UCSD-AML1 (cell line): Measurements from ENCODE around the gene ATG4B.
"Not testable (repeated sequence)": the region's sequence is repeated elsewhere in the genome, so short reads cannot be mapped to it uniquely, and the experiment has no call there.

Source experiments
- DNase-seq: peaks from one replicate; lab custom pipeline; 2025; ENCODE audit not compliant: unreplicated experiment; lab: John Stamatoyannopoulos, UW

The ATG4B gene

DNA sequence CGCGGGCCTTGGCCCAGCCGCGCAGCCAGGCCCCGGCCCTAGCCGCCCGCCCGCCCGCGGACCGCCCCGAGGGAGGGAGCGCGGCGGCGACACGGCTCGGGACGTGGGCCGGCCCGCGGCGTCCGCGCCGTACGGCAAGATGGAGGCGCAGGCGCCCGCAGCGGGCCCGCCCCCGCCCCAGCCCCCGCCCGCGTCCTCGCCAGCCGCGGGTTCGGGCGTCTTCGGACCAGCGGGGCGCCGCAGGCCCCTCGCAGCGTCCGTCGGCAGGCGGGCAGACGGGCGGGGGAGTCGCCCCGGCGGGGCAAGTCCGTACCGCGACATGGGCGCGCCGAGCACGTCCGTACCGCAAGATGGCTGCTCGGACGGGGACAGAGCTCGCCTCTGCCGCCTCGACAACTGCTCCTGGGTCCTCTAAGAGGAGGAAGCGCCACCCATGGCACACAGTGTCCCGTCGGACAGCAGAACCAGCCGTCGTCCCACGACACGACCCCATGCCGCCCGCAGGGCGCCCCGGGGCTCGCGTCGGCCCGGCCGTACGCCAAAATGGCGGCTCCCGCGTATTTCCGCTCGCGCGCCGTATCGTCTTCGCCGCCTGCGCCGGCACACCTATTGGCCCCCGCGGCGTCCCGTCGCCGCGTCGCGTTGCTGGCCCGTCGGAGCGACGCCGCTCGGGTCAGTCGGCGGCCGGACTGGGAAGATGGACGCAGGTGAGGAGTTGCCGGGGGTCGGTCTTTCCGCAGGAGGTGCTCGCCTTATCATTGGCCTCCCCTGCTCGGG, at the start of gene ATG4B, which contains the start of gene THAP4:
ATG4B (plus strand) TSS at position 676 of the 777 bp plus-strand sequence; CDS start at position 698, 22 bp downstream.
THAP4 (minus strand) TSS at position 141 of the 777 bp plus-strand sequence. CDS start 141 bp downstream, outside the sequence.
- DNase-seq: peak; percentile 88

DNA sequence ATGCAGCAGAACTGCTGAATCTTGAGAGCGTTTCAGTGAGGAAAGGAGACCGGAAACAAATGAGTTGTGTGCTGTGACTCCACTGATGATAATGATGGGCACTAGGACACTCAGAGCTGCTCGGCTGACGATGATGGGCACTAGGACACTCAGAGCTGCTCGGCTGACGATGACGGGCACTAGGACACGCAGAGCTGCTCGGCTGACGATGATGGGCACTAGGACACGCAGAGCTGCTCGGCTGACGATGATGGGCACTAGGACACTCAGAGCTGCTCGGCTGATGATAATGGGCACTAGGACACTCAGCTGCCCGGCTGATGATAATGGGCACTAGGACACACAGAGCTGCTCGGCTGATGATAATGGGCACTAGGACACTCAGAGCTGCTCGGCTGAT, 47.6 kb upstream of the ATG4B start:
- not testable (repeated sequence) for DNase-seq

DNA sequence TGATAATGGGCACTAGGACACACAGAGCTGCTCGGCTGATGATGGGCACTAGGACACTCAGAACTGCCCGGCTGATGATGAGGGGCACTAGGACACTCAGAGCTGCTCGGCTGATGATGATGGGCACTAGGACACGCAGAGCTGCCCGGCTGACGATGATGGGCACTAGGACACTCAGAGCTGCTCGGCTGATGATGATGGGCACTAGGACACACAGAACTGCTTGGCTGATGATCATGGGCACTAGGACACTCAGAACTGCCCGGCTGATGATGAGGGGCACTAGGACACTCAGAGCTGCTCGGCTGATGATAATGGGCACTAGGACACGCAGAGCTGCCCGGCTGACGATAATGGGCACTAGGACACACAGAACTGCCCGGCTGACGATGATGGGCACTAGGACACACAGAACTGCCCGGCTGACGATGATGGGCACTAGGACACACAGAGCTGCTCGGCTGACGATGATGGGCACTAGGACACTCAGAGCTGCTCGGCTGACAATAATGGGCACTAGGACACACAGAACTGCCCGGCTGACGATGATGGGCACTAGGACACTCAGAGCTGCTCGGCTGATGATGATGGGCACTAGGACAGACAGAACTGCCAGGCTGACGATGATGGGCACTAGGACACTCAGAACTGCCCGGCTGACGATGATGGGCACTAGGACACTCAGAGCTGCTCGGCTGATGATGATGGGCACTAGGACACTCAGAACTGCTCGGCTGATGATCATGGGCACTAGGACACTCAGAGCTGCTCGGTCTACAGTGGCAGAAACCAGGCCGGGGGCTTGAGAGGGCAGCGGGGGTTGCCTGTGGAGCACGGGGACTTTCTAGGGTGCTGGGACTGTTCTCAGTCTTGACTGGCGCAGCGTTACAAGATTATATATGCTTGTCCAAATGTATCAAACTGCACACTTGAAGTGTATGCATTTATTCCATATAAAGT, 46.7 kb upstream of the ATG4B start:
- DNase-seq: not testable (repeated sequence)

DNA sequence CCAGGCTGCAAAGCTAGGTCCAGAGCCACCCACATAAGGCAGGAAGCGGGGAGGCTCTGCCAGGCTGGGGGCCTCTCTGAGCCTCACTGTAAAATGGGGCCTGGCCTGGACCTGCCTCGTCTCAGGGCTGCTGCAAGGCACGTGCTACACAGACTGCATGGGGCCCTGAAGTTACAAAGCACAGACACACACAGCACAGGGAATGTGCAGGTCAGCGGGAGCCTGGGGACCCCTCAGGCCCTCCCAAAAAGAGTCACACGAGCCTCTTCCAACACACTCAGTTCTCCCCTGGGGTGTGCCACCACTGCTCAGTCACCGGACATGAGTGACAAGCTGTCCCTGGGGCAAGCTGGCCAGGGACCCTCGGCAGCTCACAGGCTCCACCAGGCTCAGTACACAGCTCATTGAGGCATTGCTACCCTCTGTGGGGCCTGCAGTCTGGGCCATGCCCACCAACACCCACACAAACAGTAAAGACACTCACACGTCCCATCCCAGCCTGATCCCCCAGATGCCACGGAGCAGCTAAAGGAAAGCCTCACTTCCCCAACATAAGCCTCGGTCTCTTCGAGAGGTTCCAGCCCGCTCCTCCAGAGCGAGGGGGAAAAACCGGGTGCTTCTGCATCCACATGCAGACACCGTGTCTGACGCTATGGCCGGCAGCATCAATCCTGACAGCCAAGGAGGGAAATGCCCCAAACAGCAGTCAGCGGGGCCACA, 45.2 kb upstream of the ATG4B start:
- no peak for DNase-seq

DNA sequence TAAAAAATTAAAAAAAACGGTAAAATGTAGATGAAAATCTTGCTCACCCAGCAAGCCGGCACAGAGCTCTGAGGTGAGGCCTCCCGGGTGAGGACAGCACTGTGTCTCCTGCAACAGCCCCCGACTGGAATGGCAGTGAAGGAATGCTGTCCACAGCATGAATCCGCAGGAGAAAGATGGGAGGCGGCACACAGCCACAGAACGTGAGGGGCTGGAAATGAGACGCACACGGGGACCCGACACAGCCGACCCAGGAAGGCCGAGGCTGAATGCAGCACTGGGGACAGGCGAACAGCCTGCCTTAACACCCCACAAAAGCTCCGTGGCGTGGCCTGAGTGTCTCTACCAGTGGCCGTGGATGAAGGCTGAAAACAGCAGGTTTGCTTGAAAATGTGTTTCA, 44.2 kb upstream of the ATG4B start:
- no peak for DNase-seq

DNA sequence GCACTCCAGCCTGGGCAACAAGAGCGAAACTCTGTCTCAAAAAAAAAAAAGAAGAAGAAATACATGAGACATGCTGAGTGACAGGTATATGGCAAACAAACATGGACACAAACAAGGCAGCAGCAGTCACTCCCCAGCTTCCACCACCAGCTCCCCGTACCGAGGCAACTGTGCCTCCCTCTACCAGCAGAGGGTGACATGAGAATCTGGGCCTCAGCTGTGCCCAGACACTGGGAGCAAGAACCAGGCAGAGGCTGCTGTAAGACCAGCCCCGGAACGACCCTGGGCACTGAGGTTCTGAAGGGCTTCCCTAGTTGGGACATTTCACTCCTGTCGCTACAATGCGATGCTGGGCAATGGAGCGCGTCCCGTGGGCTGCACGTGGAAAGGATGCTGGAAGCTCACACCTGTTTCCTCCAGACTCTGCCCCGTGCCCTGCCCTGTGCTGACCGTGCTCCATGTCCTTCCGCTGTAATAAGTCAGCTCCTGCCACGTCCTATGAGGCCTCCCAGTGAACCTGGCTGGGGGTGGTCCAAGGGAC, 41.8 kb upstream of the ATG4B start:
- DNase-seq: peak; percentile 30

DNA sequence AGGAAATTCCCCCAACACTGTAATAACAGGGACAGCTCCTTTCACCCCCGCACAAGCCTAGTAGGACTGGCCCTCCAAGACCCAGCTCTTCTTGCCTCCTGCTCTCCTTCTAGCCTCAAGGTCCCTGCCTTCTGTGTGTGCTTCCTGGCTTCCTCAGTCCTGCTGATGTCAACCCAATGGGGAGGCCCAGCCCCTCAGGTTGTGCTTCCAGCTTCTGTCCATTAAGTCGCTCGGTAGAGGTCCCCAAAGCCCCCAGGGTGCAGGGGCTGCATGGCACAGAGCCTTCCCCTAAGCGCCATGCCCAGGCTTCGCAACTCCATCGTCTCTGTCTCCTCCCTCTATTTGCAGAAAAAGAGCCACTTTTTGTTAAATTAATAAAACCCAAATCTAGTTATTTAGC, 39.9 kb upstream of the ATG4B start:
- no peak for DNase-seq

DNA sequence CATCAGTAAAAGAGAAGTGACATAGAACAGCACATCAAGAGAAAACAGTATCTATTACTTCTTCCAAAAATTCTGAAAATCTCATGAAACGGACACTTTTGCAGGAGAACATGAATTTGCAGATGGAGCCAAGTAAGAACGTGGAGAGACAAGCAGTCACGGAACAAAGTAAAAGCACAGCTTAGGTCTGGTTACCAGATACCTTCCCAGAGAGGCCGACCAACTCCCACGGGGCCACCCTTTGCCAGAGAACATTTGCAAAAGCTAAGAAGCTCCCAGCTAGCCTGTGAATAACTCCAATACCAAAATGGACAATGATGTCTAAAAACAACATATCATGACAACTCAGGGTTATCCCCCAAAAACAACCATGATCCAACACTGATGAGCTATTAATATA, 39.4 kb upstream of the ATG4B start:
- DNase-seq: no peak

DNA sequence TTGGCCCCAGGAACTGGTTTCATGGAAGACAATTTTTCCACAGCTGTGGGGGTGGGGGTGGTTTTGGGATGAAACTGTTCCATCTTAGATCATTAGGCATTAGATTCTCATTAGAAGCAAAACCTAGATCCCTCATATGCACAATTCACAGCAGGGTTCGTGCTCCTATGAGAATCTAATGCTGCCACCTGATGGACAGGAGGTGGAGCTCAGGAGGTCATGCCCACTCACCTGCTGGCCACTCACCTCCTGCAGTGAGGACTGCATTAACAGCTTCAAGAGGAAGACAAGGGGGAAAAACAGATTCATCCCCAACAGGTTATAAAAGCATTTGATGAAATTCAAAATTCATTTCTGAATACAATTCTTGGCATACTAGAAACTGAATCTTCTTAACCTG, 39.0 kb upstream of the ATG4B start:
- no peak for DNase-seq

DNA sequence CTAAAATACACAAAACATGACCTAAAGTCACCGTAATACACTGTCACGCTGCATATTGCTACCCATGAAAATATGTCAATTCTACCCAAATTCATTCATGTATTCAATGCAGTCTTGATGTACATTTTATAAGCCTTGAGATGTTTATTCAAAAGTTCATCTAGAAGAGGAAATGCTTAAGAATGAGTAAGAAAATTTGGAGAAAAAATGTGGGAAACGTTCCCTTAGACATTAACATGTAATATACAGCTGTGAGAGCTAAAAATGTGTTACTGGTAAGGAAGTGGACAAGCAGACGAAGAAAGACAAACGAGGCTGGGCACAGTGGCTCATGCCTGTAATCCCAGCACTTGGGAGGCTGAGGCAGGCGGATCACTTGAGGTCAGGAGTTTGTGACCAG, 37.9 kb upstream of the ATG4B start:
- DNase-seq: no peak

DNA sequence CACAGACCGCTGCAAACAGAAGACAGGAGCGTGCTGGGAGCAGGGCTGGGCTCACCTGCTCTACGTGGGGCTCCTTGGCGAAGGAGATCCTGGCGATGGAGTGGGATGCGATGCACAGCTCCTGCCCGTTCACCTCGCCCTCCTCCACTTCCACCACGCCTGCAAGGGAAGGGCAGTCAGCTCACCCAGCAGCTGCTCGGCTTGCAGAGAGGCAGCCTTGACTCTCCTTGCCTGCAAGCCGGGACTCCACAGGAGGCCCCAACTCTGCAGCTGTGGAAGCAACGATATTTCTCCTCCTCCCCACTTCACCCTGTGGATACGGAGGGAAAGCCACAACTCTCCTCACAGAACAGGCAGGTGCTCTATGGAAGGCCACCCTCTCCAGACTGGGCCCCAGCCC, 35.7 kb upstream of the ATG4B start:
- DNase-seq: no peak

DNA sequence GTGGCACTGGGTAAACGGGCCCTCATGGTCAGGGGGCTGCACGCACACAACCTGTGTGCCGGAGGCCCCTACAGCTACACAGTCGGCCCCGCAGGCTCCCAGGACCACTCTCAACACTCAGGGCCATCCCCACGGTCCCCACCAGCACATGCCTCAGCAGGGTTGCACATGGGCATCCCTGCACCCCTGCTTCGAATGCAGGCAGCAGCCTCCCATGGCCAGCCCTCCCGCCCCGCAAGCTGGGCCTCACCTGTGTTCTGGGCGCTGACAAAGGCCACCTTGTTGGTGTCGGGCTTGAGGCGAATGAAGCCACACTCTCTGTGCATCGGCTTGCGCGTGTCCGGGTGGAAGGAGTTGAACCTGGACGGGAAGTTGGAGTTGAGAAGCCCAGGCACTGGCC, 34.8 kb upstream of the ATG4B start:
- no peak for DNase-seq

DNA sequence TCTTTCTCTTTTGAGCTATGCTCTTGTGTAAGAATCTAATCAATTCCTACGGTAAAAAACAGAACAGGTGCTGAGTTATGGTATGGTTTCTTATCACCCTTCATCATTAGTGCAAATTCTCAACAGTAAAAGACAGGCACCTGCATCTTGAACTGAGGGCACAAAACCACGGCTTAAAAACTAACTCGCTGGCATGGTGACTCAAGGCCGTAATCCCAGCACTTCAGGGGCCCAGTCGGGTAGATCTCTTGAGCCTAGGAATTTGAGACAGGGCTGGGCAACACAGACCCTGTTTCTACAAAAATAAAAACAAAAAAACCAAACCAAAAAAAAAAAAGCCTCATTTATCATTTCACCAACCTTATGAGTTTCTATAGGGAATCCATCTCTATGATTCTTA, 33.8 kb upstream of the ATG4B start:
- no peak for DNase-seq

DNA sequence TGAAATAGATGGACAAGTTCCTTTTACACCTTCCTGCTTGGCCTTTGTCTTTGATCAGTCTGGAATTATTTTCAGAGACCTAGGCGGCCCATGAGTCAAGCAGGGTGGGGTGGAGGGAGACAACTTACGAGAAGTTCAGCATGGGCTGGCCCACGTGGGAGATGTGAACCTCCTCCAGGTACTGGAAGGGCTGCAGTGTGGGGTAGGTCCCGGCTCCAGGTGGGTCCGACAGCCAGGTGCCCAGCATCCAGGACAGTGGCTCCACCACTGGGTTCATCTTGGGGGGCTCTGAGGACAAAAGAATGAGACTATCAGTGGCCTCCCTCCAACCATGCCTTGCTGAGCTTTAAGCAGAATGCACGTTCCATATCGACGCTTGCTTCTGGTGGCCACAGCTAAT, 31.3 kb upstream of the ATG4B start:
- DNase-seq: no peak

DNA sequence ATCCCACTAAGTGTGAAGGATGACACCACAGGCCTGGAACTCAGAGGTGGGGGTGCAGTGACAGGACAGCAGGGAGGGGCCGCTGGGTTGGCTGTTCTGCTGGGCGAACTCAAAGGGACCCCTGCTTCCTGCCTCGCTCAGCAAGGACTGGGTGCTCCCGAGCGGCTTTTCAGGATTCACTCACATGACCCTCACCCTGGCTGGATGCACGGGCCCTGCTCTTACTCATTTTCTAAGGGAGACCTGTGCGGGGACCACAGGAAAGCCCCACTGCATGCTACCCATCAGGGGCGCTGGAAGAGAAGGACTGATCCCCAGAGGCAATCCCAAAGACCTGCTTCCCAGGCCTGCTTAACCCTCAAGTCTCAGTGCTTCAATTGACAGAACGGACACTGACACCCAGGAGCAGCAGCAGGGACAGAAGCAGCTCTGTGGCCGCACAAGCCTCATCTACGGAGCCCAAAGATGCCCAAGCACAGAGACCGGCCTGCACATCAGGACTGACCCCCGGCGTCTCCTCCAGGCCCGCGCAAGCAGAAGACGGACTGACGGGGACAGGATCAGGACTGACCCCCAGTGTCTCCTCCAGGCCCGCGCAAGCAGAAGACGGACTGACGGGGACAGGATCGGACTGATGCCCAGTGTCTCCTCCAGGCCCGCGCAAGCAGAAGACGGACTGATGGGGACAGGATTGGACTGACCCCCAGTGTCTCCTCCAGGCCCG, 30.2 kb upstream of the ATG4B start:
- DNase-seq: no peak

DNA sequence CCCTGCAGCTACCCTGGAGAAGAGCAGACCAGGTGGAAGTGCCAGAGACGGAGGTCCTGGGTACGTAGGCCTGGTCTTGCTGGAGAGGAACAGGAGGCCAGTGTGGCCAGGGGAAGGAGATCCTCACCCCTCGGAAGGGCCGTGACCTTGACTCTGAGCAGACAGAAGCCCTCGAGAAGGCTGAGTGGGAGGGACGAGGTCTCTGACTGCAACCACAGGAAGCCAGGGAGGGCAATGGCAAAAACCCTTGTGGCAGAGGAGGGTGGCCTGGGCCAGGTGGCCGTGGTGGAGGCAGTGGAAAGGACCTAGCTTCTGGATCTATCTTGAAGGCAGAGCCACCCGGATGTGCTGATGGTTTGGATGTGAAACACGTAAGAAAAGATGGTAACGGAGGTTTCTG, 28.6 kb upstream of the ATG4B start:
- DNase-seq: peak; percentile 59

DNA sequence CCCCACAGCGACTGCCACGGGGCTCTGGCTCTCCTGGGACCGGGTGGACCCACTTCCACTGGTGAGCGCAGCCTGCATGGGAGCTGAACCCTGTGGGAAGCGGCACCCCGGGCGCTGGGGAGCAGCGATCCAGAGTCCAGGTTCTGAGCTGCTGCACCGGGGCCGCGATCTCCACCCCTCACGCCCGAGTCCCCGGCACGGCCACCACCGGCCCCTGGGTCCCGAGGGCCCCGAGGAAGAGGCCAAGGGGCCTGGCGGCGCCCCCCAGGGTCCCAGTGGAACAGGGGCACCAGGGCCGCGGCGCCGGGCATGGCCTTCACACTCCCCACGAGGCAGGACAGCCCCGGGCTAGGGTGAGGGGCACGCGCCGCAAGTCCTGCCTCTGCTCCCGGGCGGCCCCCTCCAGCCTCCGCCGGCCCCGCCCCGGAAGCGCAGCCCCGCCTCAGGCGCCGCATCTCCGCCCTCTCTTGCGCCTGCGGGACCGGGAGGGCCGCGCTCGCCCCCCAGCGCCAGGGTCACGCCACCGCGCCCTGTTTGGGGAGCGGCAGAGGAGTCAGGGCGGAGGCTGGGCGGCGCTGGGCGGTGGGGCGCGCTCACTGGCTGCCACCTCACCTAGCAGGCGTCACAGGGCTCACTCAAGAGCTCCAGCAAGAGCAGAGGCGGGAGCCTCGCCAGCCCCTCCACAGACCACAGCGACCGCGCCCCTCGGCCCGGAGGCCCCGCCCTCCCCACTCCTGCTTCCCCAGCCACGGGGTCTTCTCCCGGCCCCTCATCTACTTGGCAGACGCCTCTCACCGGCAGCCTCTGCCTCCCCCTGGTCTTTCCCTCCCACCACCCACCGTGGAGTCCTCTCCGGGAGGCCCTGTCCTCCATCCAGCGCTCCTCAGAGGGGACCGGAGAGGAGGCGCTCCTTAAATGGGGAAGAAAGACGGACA, 27.4 kb upstream of the ATG4B start:
- peak; percentile 80 for DNase-seq

DNA sequence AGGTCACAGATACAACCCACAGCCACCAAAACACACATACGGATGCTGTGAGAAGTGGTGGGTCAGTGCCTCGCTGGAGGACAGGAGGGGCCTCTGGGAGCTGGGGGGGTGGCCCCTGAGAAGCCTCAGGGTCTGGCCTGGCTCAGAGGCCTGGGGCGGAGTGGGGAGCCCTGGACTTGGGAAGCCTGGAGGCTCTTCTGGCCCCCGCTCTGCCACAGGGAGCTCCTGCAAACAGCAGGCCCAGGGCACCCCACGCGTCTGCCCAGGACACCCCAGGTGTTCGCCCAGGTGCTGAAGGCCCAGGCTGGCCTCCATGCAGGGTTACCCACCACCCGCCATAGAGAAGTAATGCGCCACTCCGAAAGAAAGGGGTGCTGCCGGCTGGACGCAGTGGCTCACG, 26.4 kb upstream of the ATG4B start:
- no peak for DNase-seq
